ENCODE results near the gene TSPAN4.

GRCh38 chr11:816433-816779, 26.2 kb upstream of the TSPAN4 start:
- TF ChIP-seq ADNP (CRISPR knock-in tag; IDR thresholded peaks at IDR 0.05) (no peak), MXI1 (IDR thresholded peaks at IDR 0.05; ENCODE audit: borderline replicate concordance, low read depth, low read length) (no peak), ZNF510 (CRISPR knock-in tag; IDR thresholded peaks at IDR 0.05; ENCODE audit: low read depth) (no peak), PHF8 (CRISPR knock-in tag; IDR thresholded peaks at IDR 0.05) (no peak), TEAD3 (CRISPR knock-in tag; optimal IDR thresholded peaks at IDR 0.05; ENCODE audit: borderline replicate concordance) (no peak), POLR2A (IDR thresholded peaks at IDR 0.05; ENCODE audit: insufficient read depth in 1 of 2, low read depth in 2 of 2, low read length in 2 of 2) (no peak), HMGXB4 (CRISPR knock-in tag; IDR thresholded peaks at IDR 0.05; ENCODE audit: borderline replicate concordance in 1 of 2, low read depth in 1 of 2) (no peak), MZF1 (CRISPR knock-in tag; IDR thresholded peaks at IDR 0.05; ENCODE audit: borderline replicate concordance) (no peak), TOE1 (CRISPR knock-in tag; IDR thresholded peaks at IDR 0.05) (no peak), NR2C2 (CRISPR knock-in tag; IDR thresholded peaks at IDR 0.05; ENCODE audit: borderline replicate concordance) (no peak)
